ENCODE measurements around the gene NSRP1. TPM values are rescaled to one million over a fixed set of nuclear protein-coding genes. Genes with fewer than 3 reads are reported as not detected.
"Not testable (repeated sequence)": the region's sequence is repeated elsewhere in the genome, so short reads cannot be mapped to it uniquely, and the experiment has no call there.

NSRP1 gene
- total RNA-seq, 1 donor from 2014 or later: 25.3 TPM

DNA sequence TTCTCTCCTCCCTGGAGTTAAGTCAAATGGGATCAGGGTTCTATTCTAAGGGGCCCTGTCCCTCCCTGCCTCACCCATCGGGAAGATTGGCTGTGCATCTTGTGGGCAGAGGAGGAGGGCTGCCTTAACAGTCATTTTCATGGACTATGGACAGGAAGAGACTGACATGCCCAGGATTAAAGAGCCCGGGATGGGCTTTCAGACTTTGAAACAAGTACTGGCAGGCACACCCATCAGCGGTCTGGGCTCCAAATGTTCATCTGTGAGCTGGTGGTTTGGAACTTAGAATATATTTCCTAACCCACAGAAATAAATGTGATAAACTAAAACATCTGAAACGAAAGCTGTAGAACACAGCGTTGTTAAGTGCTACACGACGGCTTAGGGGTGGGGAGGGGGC is 112.4 kb downstream of the NSRP1 start:
- peaks cover 57% of the 10 kb centered on the region for H3K4me1 Mint-ChIP-seq (ENCODE audit: low read depth)
- H3K36me3 Mint-ChIP-seq (ENCODE audit: insufficient read depth): no peaks in the 10 kb centered on the region
- TF ChIP-seq, protein P1, sequence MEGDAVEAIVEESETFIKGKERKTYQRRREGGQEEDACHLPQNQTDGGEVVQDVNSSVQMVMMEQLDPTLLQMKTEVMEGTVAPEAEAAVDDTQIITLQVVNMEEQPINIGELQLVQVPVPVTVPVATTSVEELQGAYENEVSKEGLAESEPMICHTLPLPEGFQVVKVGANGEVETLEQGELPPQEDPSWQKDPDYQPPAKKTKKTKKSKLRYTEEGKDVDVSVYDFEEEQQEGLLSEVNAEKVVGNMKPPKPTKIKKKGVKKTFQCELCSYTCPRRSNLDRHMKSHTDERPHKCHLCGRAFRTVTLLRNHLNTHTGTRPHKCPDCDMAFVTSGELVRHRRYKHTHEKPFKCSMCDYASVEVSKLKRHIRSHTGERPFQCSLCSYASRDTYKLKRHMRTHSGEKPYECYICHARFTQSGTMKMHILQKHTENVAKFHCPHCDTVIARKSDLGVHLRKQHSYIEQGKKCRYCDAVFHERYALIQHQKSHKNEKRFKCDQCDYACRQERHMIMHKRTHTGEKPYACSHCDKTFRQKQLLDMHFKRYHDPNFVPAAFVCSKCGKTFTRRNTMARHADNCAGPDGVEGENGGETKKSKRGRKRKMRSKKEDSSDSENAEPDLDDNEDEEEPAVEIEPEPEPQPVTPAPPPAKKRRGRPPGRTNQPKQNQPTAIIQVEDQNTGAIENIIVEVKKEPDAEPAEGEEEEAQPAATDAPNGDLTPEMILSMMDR (IDR thresholded peaks at IDR 0.05; ENCODE audit: unreplicated experiment): no peak
- DNase-seq (ENCODE audit: low spot score, unreplicated experiment): no peak
- no peak overlapping the region for H3K4me3 Mint-ChIP-seq (ENCODE audit: low read depth)
- H3K27me3 Mint-ChIP-seq: peaks cover 39% of the 10 kb centered on the region
- no peak overlapping the region for H3K27ac Mint-ChIP-seq
- H3K9me3 Mint-ChIP-seq (ENCODE audit: low read depth): no peaks in the 10 kb centered on the region

DNA sequence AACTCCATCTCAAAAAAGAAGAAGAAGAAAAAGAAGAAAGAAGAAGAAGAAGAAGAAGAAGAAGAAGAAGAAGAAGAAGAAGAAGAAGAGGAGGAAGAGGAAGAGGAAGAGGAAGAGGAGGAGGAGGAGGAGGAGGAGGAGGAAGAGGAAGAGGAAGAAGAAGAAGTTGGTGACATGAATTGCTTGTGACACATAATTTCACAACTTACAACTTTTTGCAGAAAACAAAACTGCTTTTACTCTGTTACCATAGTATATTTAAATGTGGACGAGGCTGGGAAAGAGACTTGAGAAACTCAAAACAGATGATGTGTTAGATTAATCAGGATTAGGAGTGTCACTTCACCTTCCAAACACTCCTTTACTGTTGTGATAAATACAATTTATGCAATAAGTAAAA is 113.4 kb downstream of the NSRP1 start:
- not testable (repeated sequence) for H3K9me3 Mint-ChIP-seq (ENCODE audit: low read depth); H3K27ac Mint-ChIP-seq; DNase-seq (ENCODE audit: low spot score, unreplicated experiment); H3K4me3 Mint-ChIP-seq (ENCODE audit: low read depth); H3K36me3 Mint-ChIP-seq (ENCODE audit: insufficient read depth)
- peaks cover 45% of the 10 kb centered on the region for H3K27me3 Mint-ChIP-seq
- peaks cover 60% of the 10 kb centered on the region for H3K4me1 Mint-ChIP-seq (ENCODE audit: low read depth)

DNA sequence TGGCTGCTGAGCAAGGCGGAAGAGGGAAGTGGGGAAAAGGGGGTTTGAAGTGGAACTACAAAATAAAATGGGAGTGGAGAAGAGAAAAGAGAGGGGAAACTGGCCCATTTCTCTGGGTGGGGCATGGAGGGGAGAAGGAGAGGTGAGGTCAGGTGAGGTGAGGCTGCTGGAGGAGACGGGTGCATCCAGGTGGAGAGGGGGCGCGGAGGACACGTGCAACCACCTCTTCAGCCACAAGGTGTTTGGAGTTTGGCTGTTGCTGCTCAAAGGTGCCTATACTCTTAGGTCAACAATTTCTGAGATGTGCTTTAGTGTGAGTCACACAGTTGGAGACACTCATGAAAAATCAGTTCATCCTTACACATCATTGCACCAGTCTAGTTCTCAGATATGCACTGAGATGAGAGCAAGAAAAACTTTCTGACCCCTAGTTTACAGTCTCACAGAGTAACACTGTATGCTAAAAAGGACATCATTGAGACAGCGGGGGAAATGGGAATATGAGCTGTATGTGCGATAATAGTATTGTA is 114.0 kb downstream of the NSRP1 start:
- Mint-ChIP-seq H3K36me3 (ENCODE audit: insufficient read depth) (no peaks in the 10 kb centered on the region), H3K4me3 (ENCODE audit: low read depth) (no peak overlapping the region), H3K27ac (no peak overlapping the region), H3K9me3 (ENCODE audit: low read depth) (no peaks in the 10 kb centered on the region), H3K4me1 (ENCODE audit: low read depth) (peaks cover 57% of the 10 kb centered on the region), H3K27me3 (peaks cover 45% of the 10 kb centered on the region)
- no peak for DNase-seq (ENCODE audit: low spot score, unreplicated experiment)
- TF ChIP-seq, protein P1 (IDR thresholded peaks at IDR 0.05; ENCODE audit: unreplicated experiment): no peak

DNA sequence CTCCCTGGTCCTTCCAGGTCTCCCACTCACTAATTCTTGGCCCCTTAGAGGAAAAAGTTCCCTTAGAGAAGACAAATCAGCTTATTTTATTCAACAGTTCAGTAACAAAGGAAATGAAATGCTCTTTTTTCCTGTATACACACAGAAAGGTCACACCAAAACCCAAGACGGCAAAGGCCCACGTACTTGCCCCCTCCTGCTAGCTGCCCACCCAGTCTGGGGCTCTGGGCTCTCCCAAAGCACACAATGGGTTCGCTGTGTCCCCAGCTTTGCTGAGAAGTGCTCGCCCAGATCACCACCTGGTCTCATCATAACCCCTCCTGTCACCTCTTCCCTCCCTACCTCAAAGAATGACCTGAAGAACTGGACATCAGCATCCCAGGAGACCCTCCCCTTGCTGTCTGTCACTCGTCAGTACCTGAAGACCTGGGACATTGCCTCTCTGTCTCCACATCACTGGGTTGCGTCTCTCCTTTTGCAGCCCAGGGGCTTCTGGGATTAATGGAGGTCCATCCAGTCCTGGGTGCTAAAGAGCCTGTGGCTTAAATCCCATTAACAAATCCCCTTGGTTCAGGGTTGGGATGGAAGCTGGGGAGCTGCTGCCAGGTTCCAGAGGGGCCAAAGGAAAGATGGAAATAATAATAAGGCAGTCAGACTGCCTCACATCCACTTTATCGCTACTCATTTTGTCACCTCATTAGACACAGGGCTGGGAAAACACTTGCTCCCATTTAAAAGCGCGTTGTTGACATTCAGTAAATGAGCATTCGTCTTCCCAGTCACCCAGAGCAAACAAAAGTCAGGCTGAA is 115.6 kb downstream of the NSRP1 start:
- TF ChIP-seq, protein P1 (IDR thresholded peaks at IDR 0.05; ENCODE audit: unreplicated experiment): no peak
- no peak for DNase-seq (ENCODE audit: low spot score, unreplicated experiment)
- peak overlapping the region; percentile 31 for H3K4me3 Mint-ChIP-seq (ENCODE audit: low read depth)
- H3K27me3 Mint-ChIP-seq: peaks cover 46% of the 10 kb centered on the region
- H3K9me3 Mint-ChIP-seq (ENCODE audit: low read depth): no peaks in the 10 kb centered on the region
- H3K4me1 Mint-ChIP-seq (ENCODE audit: low read depth): peaks cover 52% of the 10 kb centered on the region
- no peaks in the 10 kb centered on the region for H3K36me3 Mint-ChIP-seq (ENCODE audit: insufficient read depth)
- peak overlapping the region; percentile 71 for H3K27ac Mint-ChIP-seq

DNA sequence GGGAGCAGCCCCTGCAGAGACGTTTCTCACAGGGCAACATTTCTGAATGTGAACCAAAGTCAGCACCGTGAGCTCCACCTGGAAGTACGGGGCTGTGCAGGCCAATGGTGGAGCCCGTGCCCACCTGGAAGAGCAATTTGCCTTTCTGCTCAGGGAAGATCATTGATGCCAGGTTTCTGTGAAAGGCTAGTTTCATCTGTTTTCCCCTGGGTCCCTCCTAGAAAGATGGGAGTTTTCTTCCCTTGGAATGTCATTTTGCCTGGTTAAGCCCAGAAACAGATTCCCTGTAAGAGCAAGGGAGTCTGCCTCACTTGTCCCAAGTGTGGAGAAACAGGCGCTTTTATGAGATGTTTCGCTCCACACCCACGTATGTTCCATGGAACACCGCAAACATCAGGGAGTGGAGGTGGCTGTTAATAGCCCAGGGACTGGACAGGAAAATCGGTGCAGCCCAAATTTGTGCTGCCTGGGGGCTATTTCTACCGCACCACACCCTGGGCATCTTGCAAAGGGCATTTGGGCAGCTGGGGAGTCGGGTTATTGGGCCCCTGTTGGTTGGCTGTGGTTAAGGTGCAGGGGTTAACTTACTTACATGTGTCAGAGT is 116.3 kb downstream of the NSRP1 start:
- peak overlapping the region; percentile 71 for H3K27ac Mint-ChIP-seq
- H3K27me3 Mint-ChIP-seq: peaks cover 52% of the 10 kb centered on the region
- DNase-seq (ENCODE audit: low spot score, unreplicated experiment): no peak
- H3K4me1 Mint-ChIP-seq (ENCODE audit: low read depth): peaks cover 51% of the 10 kb centered on the region
- no peaks in the 10 kb centered on the region for H3K9me3 Mint-ChIP-seq (ENCODE audit: low read depth)
- H3K36me3 Mint-ChIP-seq (ENCODE audit: insufficient read depth): no peaks in the 10 kb centered on the region
- TF ChIP-seq, protein P1 (IDR thresholded peaks at IDR 0.05; ENCODE audit: unreplicated experiment): no peak
- peak overlapping the region; percentile 31 for H3K4me3 Mint-ChIP-seq (ENCODE audit: low read depth)

Data from progenitor cell of endocrine pancreas (in vitro differentiated cells).